Erythroblast (primary cell): Measurements from ENCODE around the gene GNB5.
A peak's percentile ranks its signal among the peaks of the same experiment; 100 is the strongest.
"Not testable (repeated sequence)": the region's sequence is repeated elsewhere in the genome, so short reads cannot be mapped to it uniquely, and the experiment has no call there.

Experiments used
- DNase-seq, 2 experiments: peaks; one replicate each; lab custom pipeline; 2025; lab: John Stamatoyannopoulos, UW
- GATA1 ChIP-seq: IDR thresholded peaks from 2 replicates; pipeline ENCODE4 v1.6.1; 2011; ENCODE audit warnings: low read depth, mild to moderate bottlenecking, control low read depth, low read length, moderate library complexity
- POLR2A ChIP-seq: IDR thresholded peaks from 2 replicates; pipeline ENCODE4 v1.6.1; 2011; ENCODE audit warnings: mild to moderate bottlenecking, low read length

Gene GNB5

GRCh38 chr15:52171386-52171785 lies 19.8 kb downstream of the GNB5 start:
- TF ChIP-seq GATA1: no peak
- TF ChIP-seq POLR2A: no peak

GRCh38 chr15:52170199-52170598 lies 21.0 kb downstream of the GNB5 start:
- not testable (repeated sequence) for DNase-seq

More at GRCh38 chr15:52171386-52171785, 19.8 kb downstream of the GNB5 start:
- no peak for DNase-seq

GRCh38 chr15:52165494-52166131 lies 25.6 kb downstream of the GNB5 start:
- DNase-seq: not testable (repeated sequence)

- DNase-seq: peak in 1 of 2 experiments; percentile 34
- TF ChIP-seq POLR2A (no peak), GATA1 (no peak)
These were observed 26.4 kb downstream of the GNB5 start for GRCh38 chr15:52164631-52165265.

GRCh38 chr15:52163321-52164190 lies 27.6 kb downstream of the GNB5 start:
- DNase-seq: peak; percentile 9 to 13
- TF ChIP-seq GATA1 (no peak), POLR2A (no peak)

- no peak for DNase-seq
- TF ChIP-seq POLR2A (no peak), GATA1 (no peak)
These were observed 28.3 kb downstream of the GNB5 start for GRCh38 chr15:52162876-52163275.

- no peak for DNase-seq
- TF ChIP-seq GATA1: no peak
- TF ChIP-seq POLR2A: no peak
These were observed 28.9 kb downstream of the GNB5 start for GRCh38 chr15:52162260-52162659.

GRCh38 chr15:52161406-52161966 lies 29.7 kb downstream of the GNB5 start:
- TF ChIP-seq GATA1 (no peak), POLR2A (no peak)
- no peak for DNase-seq

- no peak for TF ChIP-seq GATA1
- TF ChIP-seq POLR2A: no peak
- DNase-seq: no peak
These were observed 31.5 kb downstream of the GNB5 start for GRCh38 chr15:52159645-52160044.

GRCh38 chr15:52158084-52158765 lies 33.0 kb downstream of the GNB5 start:
- no peak for DNase-seq
- no peak for TF ChIP-seq GATA1
- TF ChIP-seq POLR2A: no peak

- TF ChIP-seq GATA1 (no peak), POLR2A (no peak)
- DNase-seq: no peak
These were observed 35.3 kb downstream of the GNB5 start for GRCh38 chr15:52155878-52156277.

GRCh38 chr15:52154896-52155865 lies 36.0 kb downstream of the GNB5 start:
- TF ChIP-seq POLR2A (no peak), GATA1 (no peak)
- DNase-seq: no peak
